Eye (tissue), 1 donor: ENCODE measurements around the gene KAT6B.
"Not testable (repeated sequence)": the region's sequence is repeated elsewhere in the genome, so short reads cannot be mapped to it uniquely, and the experiment has no call there.

Source experiments
- DNase-seq: peaks from one replicate; pipeline ENCODE4 v3.0.0-alpha.2; 2015

KAT6B gene

DNA sequence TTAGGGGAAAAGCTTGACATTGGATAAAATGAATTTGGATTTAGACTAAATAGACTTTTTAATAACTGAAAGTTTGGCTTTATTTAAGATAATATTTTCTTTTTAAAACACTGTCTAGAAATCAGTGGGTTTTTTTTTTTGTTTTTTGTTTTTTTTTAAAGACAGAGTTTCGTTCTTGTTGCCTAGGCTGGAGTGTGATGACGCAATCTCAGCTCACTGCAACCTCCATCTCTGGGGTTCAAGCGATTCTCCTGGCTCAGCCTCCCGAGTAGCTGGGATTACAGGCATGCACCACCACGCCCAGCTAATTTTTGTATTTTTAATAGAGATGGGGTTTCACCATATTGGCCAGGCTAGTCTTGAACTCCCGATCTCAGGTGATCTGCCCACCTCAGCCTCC, 66.9 kb downstream of the KAT6B start:
- not testable (repeated sequence) for DNase-seq

DNA sequence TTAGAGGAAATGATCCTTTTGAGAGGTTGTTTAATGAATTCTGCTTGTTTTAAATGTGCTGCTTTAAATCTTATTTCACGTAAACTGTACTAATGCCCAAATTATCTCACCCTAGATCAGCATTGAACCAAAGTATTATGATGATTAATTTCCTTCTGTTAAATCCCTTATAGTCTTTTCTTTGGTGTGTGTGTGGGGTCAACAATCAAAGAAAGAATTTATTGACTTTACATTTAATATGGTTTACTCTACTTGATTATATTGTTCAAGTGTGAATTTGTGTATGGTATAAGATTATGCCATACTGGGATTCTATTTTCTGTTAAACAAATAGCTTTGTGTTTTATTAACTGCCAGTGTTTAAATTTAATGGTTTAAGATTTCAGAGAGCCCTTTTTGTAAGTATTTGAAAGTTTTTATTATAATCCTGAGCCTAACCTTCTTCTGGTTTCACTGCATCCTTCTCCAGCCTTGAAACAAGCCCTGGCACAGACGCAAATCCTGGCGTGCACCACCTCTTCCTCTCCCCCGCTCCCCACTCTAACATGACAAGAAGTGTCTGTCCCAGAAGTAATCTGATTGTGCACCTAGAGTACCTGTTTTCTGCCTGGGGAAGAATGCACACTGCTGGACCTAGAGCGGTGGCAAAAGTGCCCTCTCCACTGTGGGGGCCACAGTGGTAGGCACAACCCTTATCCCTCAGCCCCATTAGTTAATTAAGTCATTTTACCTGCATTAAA, 70.6 kb downstream of the KAT6B start:
- DNase-seq = no peak

- no peak for DNase-seq
These were observed 72.0 kb downstream of the KAT6B start for GRCh38 chr10:74898201-74898976.

DNA sequence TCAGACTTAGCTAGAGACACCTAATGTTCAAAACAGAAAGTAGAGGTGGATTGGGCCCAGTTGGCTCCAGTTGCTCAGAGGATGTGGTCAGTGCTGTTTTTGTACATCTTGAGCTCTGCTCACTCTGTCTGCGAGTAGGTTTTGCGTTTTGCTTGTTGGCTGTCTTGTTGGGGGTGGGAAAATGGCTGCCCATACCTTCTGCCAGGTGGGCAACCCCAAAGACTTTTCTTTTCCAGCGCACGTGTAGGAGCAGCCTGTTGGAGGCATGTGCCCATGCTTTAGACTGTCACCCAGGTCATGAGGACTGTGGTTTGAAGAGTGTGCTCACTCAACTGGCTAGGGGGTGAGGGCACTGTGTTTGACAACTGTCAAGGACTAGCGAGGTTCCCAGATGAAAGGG, 73.9 kb downstream of the KAT6B start:
- DNase-seq = no peak

DNA sequence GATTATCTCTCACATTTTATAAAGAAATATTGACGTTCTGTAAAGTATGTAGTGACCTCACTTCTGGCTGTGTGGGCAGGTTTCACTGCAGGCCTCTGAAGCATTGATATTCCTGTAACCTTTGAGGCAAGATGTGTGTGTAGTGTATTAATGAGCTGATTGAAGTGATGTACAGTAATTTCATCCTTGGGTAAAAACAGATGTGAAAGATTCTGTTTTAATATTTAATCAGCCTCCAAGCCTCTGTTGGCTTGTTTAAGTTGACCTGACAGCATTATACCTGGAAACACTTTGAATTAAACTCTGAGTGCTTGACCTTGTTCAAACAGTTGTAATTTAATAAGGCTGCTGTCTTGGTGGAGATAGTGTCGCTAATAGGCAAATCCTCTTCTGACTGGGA, 74.9 kb downstream of the KAT6B start:
- DNase-seq = no peak

DNA sequence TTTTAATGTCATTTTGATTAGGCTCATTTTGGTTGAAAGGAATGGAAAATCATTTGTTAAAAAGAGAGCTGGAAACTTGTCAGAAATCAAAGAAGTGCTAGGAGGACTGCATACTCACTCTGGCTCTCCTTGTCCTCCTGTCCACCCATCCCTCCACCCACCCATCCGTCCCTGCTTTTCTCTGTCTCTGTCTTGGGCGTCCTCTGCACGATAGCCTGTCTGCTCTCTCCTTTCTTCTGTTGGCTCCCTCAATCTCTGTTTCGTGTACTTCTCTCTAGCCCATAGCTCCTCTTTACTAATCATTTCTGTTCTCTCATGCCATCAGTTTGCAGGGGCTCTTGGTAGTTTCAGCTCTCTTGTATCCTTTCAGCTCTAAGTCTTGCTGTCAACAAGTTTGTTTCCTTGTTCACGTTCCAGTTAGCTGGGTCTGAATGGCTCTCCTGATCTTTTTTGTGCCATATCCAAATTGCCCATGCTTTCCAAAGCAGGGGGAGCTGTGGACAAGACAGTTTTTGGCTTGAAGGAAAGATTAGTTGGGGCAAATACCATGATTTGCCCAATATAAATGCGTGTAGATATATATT, 75.6 kb downstream of the KAT6B start:
- DNase-seq = no peak

GRCh38 chr10:74903491-74903890, 77.1 kb downstream of the KAT6B start:
- DNase-seq = no peak

DNA sequence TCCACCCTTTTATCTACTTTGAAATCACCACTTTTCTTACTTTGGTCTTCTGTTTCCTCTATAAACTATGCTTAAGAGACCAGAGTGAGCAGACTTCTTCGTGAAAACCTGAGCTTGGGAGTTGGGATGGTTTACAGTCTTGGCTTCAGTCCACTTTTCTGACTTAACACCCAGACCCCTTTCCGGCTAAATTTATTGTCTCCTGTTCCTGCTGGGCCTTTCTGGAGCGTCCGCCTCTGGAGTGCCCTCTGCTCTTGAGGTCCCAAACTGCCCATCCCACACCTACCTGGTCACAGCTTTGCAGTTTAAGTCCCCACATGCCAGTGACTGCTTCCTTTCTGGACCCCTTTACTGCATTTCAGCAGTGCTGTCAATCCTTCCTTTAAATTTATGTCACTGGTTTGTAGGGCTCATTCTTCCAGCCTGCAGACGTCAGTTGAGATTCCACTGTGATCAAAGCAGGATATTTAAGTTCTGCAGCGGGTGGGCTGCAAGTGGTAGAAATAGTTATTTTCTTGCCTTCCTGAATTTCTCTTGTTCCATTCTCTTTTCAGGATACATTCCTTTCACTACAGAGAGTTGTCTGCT, 80.3 kb downstream of the KAT6B start:
- DNase-seq = no peak

DNA sequence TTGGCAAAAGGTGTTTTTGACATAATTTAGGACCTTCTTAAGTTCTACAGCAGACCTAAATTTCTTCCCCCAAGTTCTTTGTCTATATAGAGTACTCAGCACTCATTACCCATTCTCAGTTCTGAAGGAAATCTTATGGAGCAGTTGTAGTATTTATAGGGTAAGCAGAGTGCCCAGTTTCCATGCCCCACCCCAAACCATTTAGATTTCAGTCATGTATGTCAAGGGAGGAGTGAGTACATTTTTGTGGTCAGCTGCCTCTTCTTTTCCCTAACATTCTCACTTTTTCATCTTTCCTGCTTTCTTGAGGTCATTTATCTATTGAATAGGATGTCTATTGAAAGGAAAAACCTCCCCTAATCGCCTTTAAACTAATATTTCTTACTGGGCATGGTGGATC, 83.3 kb downstream of the KAT6B start:
- no peak for DNase-seq

DNA sequence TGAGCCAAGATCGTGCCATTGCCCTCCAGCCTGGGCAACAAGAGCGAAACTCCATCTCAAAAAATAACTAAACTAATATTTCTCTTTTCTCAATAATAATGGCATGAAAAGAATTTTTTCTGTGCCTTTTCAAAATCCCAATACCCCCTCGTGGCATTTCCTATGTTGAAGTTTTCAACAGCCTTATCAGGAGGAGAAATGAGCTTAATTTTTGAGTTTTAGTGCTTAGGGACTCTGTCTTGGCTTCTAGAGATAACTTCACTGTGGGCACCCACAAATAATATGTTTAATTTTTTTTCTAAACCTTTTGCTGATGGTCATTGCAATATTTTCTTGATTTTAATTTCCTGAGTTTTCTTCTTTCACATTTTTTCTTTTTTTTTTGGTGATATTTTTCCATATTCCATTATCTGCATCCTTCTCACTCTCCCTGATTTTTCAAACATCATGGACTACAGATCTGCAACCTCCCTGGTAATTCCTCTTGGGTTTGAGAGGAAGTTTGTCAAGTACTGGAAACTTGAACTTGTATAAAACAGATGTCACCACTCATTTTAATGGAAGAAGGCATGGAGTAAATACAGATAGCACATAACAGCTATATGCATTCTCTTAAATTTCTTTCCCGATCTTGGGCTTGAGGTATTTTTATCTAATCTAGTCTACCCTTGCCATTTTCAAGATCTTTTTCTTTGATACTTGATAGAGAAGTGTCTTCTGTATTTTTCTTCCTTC, 84.0 kb downstream of the KAT6B start:
- no peak for DNase-seq

DNA sequence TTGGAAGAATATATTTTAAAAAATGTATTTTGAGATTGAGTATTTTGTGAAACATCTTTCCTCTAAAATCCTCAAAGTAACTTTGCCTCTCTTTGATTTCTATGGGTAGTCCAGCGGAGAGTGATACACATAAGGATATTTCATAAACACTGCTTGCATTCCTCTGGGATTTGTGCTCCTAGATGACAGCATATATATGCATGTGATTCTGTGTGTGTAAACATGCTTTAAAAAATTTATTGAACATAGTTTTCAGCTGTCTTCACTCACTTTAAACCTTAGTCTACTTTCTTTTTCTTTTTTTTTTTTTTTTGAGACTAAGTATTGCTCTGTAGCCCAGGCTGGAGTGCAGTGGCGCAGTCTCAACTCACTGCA, 84.6 kb downstream of the KAT6B start:
- DNase-seq = no peak

DNA sequence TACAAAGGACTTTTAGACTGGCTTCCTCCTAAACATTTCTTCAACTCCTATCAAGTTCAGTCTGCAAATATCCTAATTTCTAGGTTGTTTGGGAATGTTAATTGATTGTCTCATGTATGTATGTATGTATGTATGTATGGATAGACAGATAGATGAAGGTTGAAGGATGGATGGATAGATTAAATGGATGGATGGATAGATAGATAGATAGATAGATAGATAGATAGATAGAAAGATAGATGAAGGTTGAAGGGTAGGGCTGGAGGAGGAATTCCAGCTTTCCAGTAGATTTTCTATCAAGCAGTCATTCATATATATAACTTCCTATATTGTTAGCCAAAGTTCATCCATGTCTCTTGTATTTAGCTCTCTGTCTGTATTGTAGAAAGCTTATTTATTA, 85.8 kb downstream of the KAT6B start:
- no peak for DNase-seq

GRCh38 chr10:74912682-74913081, 86.3 kb downstream of the KAT6B start:
- peak; percentile 62 for DNase-seq

GRCh38 chr10:74913377-74913979, 87.1 kb downstream of the KAT6B start:
- DNase-seq = no peak

- no peak for DNase-seq
These were observed 89.9 kb downstream of the KAT6B start for GRCh38 chr10:74916283-74916682.

GRCh38 chr10:74917481-74918077, 91.2 kb downstream of the KAT6B start:
- DNase-seq = no peak

DNA sequence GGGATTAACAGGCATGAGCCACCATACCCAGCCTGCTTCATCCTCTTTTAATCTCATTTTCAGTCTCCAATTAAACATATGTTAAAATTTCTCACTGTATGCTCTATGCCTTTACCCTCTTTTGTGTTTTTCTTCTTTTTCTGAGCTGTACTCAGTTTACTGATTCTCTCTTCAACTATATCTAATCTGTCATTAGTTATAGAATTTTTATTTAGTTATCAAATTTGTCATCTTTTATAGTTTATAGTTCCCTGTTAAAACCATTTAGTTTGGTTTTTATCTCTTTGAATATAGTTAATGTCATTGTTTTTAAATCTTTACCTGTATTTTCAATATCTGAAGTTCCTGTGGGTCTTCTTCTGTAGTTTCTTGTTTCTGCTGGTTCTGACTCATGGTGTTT, 93.3 kb downstream of the KAT6B start:
- no peak for DNase-seq

DNA sequence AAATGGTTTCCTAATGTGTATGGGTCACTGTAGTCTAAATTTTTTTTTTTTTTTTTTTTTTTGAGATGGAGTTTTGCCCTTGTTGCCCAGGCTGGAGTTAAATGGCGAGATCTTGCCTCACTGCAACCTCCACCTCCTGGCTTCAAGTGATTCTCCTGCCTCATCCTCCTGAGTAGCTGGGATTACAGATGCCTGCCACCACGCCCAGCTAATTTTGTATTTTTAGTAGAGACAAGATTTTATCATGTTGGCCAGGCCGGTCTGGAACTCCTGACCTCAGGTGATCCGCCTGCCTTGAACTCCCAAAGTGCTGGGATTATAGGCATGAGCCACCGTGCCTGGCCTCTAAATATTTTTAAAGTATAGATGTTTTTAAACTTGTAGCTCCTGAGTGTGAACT, 94.7 kb downstream of the KAT6B start:
- not testable (repeated sequence) for DNase-seq

DNA sequence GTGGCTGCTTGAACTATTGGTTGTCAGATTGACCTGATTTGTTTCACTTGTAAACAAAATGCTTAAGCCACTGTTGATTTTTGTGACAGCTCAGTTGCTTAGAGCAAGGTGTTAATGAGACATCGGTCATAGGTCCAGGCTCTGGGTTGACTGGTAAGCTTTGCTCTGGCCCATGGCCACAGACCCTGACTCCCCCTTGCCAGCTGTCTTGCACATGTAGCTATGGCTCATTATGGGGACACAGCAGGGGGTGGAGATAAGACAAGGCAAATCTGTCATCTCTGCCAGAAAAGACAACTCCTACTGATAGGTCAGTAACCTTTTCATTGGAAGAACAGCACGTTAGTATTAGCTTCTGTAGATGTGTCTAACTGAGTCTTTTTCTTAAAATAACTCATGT, 95.3 kb downstream of the KAT6B start:
- peak; percentile 88 for DNase-seq

DNA sequence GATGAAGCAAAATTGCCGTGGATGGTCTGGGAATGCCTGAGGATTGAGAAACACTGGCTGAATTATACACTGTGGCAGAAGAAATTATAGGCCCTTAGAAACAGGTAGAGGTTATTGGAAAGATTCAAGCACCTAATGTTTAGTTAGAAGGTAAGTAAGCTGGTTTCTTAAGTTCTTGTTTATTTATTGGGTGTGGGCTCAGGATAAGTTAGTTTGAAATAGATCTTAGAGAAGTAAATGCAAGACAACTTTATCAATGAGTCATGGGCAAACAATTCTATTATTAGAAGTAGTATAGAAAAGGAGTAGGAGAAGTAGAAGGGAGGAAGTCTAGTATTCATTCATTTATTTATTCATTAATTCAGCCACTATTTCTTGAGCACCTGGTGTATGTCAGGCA, 96.5 kb downstream of the KAT6B start:
- no peak for DNase-seq

- no peak for DNase-seq
These were observed 97.2 kb downstream of the KAT6B start for GRCh38 chr10:74923556-74923955.
